NCI-H2196 treated with DMSO at 0.1 percent for 48 hours (cell line): ENCODE data around the gene CHKA.

Source experiments
- DNase-seq: peaks from one replicate; lab custom pipeline; 2025; ENCODE audit not compliant: unreplicated experiment; lab: John Stamatoyannopoulos, UW

The CHKA gene

GRCh38 chr11:68121067-68121899, at the start of gene CHKA:
TSS of gene CHKA (minus strand) at chr11:68121388. CDS start at chr11:68121177, 211 bp downstream.
- peak; percentile 82 for DNase-seq

GRCh38 chr11:68169442-68169841, 48.3 kb upstream of the CHKA start:
- no peak for DNase-seq

GRCh38 chr11:68168694-68169093, 47.5 kb upstream of the CHKA start:
- no peak for DNase-seq

GRCh38 chr11:68167474-68167873, 46.3 kb upstream of the CHKA start:
- no peak for DNase-seq

- no peak for DNase-seq
Observed at GRCh38 chr11:68166969-68167368, 45.8 kb upstream of the CHKA start.

GRCh38 chr11:68165601-68166000, 44.4 kb upstream of the CHKA start:
- DNase-seq = no peak

GRCh38 chr11:68164437-68164836, 43.2 kb upstream of the CHKA start:
- DNase-seq = no peak

- no peak for DNase-seq
Observed at GRCh38 chr11:68163691-68164090, 42.5 kb upstream of the CHKA start.

GRCh38 chr11:68160100-68160695, 39.0 kb upstream of the CHKA start:
- DNase-seq = no peak

GRCh38 chr11:68159665-68160064, 38.5 kb upstream of the CHKA start:
- DNase-seq = no peak

GRCh38 chr11:68159161-68159560, 38.0 kb upstream of the CHKA start:
- no peak for DNase-seq

- DNase-seq = no peak
Observed at GRCh38 chr11:68158580-68158979, 37.4 kb upstream of the CHKA start.

GRCh38 chr11:68153742-68154141, 32.6 kb upstream of the CHKA start:
- DNase-seq = no peak

- DNase-seq = no peak
Observed at GRCh38 chr11:68150037-68150436, 28.8 kb upstream of the CHKA start.

GRCh38 chr11:68149417-68149816, 28.2 kb upstream of the CHKA start:
- no peak for DNase-seq

- no peak for DNase-seq
Observed at GRCh38 chr11:68148879-68149278, 27.7 kb upstream of the CHKA start.

- DNase-seq = no peak
Observed at GRCh38 chr11:68148071-68148805, 27.1 kb upstream of the CHKA start.

- DNase-seq = peak; percentile 92
Observed at GRCh38 chr11:68146704-68147474, 25.7 kb upstream of the CHKA start.

- peak; percentile 92 for DNase-seq
Observed at GRCh38 chr11:68146010-68146540, 24.9 kb upstream of the CHKA start.

- DNase-seq = no peak
Observed at GRCh38 chr11:68145120-68145866, 24.1 kb upstream of the CHKA start.
